Liver (tissue), 3 donors: ENCODE data around the gene LHX6.

Experiments used
- ATF3 ChIP-seq: IDR thresholded peaks from 2 replicates; pipeline ENCODE4 v1.6.1; 2016; ENCODE audit warnings: antibody characterized with exemption
- CTCF ChIP-seq: fragments of 150-350 bp; IDR thresholded peaks from 2 replicates; pipeline ENCODE4 v1.5.1; 2017; ENCODE audit warnings: improper control_type of control experiment, low read depth, low read length; ENCODE audit not compliant: missing input control
- EGR1 ChIP-seq, 2 donors: IDR thresholded peaks; 2 replicates each; pipeline ENCODE4 v1.6.1; 2016 to 2018; ENCODE audit warnings: antibody characterized with exemption in 2 of 2, low read depth in 2 of 2
- FOXA1 ChIP-seq: IDR thresholded peaks from 2 replicates; pipeline ENCODE4 v1.6.1; 2016; ENCODE audit warnings: antibody characterized with exemption
- GABPA ChIP-seq, 2 donors: IDR thresholded peaks in 1 of 2; conservative IDR thresholded peaks in 1 of 2; 2 replicates each; pipeline ENCODE4 v1.6.1; 2016; ENCODE audit warnings: antibody characterized with exemption in 2 of 2, mild to moderate bottlenecking in 1 of 2, moderate library complexity in 1 of 2
- JUND ChIP-seq, 2 donors: IDR thresholded peaks; 2 replicates each; pipeline ENCODE4 v1.6.1; 2016; ENCODE audit warnings: antibody characterized with exemption in 2 of 2
- MAX ChIP-seq: IDR thresholded peaks from 2 replicates; pipeline ENCODE4 v1.6.1; 2016; ENCODE audit warnings: antibody characterized with exemption
- NR2F2 ChIP-seq: IDR thresholded peaks from 2 replicates; pipeline ENCODE4 v1.6.1; 2016; ENCODE audit warnings: antibody characterized with exemption
- RAD21 ChIP-seq, 2 donors: IDR thresholded peaks; 2 replicates each; pipeline ENCODE4 v1.6.1; 2016; ENCODE audit warnings: antibody characterized with exemption in 2 of 2, mild to moderate bottlenecking in 2 of 2
- REST ChIP-seq: IDR thresholded peaks from 2 replicates; pipeline ENCODE4 v1.6.1; 2016; ENCODE audit warnings: antibody characterized with exemption, mild to moderate bottlenecking
- RXRA ChIP-seq, 2 donors: IDR thresholded peaks; 2 replicates each; pipeline ENCODE4 v1.6.1; 2017 to 2018; ENCODE audit warnings: antibody characterized with exemption in 2 of 2, mild to moderate bottlenecking in 1 of 2
- SP1 ChIP-seq: IDR thresholded peaks from 2 replicates; pipeline ENCODE4 v1.6.1; 2018; ENCODE audit warnings: antibody characterized with exemption, mild to moderate bottlenecking
- TAF1 ChIP-seq: conservative IDR thresholded peaks from 2 replicates; pipeline ENCODE4 v1.6.1; 2016; ENCODE audit warnings: antibody characterized with exemption, mild to moderate bottlenecking
- YY1 ChIP-seq: IDR thresholded peaks from 2 replicates; pipeline ENCODE4 v1.6.1; 2016; ENCODE audit warnings: antibody characterized with exemption, mild to moderate bottlenecking
- donor health status: healthy.
- donor health status: healthy.

- TF ChIP-seq CTCF (no peak), RAD21 (IDR thresholded peaks at IDR 0.05) (no peak), MAX (no peak), REST (no peak), NR2F2 (no peak), ATF3 (no peak), JUND (IDR thresholded peaks at IDR 0.05) (no peak), TAF1 (no peak), GABPA (IDR thresholded peaks at IDR 0.05 in 1 of 2, conservative IDR thresholded peaks at IDR 0.05 in 1 of 2) (no peak), YY1 (no peak), RXRA (IDR thresholded peaks at IDR 0.05) (no peak), FOXA1 (no peak), EGR1 (IDR thresholded peaks at IDR 0.05; ENCODE audit: low read depth in 2 of 2) (no peak), SP1 (no peak)
Measured at GRCh38 chr9:122221183-122221811, 7.5 kb downstream of the LHX6 start.
